ENCODE data around the gene ARID5B. TPM values are rescaled to one million over a fixed set of nuclear protein-coding genes. Genes with fewer than 3 reads are reported as not detected.

The ARID5B gene
- total RNA-seq, 1 experiment from 2014 or later, result 1.3 TPM

- DNase-seq, result no peak
- peaks cover 15% of the 10 kb centered on the region for H3K4me1 ChIP-seq (ENCODE audit: low read length)
- no peak overlapping the region for H3K27ac ChIP-seq (ENCODE audit: low read length)
- 0 out of 2 replicates have a peak, but pooled peaks cover 3% of the 10 kb centered on the region for H4K20me1 ChIP-seq (ENCODE audit: insufficient read depth, low read depth, low read length)
- no peak overlapping the region for H3K4me3 ChIP-seq (ENCODE audit: low read length)
- no peaks in the 10 kb centered on the region for H3K9me2 ChIP-seq (replicated peaks; ENCODE audit: insufficient read depth, low read length)
- no peaks in the 10 kb centered on the region for H3K27me3 ChIP-seq (ENCODE audit: low read length)
- no peak overlapping the region for H3K4me2 ChIP-seq (ENCODE audit: low read depth, low read length, poor library complexity, severe bottlenecking)
- no peaks in the 10 kb centered on the region for H3K79me2 ChIP-seq (ENCODE audit: low read length)
- no peaks in the 10 kb centered on the region for H3K36me3 ChIP-seq (ENCODE audit: insufficient read depth, low read length)
- H3K9ac ChIP-seq (ENCODE audit: low read length), result no peak overlapping the region
- H2AFZ ChIP-seq (ENCODE audit: low read length), result no peak overlapping the region
- no peaks in the 10 kb centered on the region for H3K9me3 ChIP-seq (ENCODE audit: low read length)
Measured at GRCh38 chr10:61985715-61986114, 84.2 kb downstream of the ARID5B start.

- DNase-seq, result no peak
- no peaks in the 10 kb centered on the region for H3K9me3 ChIP-seq (ENCODE audit: low read length)
- no peaks in the 10 kb centered on the region for H3K9me2 ChIP-seq (replicated peaks; ENCODE audit: insufficient read depth, low read length)
- H3K9ac ChIP-seq (ENCODE audit: low read length), result no peak overlapping the region
- peaks cover 15% of the 10 kb centered on the region for H3K4me1 ChIP-seq (ENCODE audit: low read length)
- H3K79me2 ChIP-seq (ENCODE audit: low read length), result no peaks in the 10 kb centered on the region
- H2AFZ ChIP-seq (ENCODE audit: low read length), result no peak overlapping the region
- H3K36me3 ChIP-seq (ENCODE audit: insufficient read depth, low read length), result no peaks in the 10 kb centered on the region
- no peak overlapping the region for H3K4me2 ChIP-seq (ENCODE audit: low read depth, low read length, poor library complexity, severe bottlenecking)
- no peaks in the 10 kb centered on the region for H3K27me3 ChIP-seq (ENCODE audit: low read length)
- H3K4me3 ChIP-seq (ENCODE audit: low read length), result no peak overlapping the region
- H3K27ac ChIP-seq (ENCODE audit: low read length), result no peak overlapping the region
- H4K20me1 ChIP-seq (ENCODE audit: insufficient read depth, low read depth, low read length), result 0 out of 2 replicates have a peak, but pooled peaks cover 3% of the 10 kb centered on the region
Measured at GRCh38 chr10:61986382-61986781, 84.9 kb downstream of the ARID5B start.

GRCh38 chr10:61986788-61987492 is 85.4 kb downstream of the ARID5B start:
- H3K4me1 ChIP-seq (ENCODE audit: low read length), result peaks cover 15% of the 10 kb centered on the region
- no peaks in the 10 kb centered on the region for H3K27me3 ChIP-seq (ENCODE audit: low read length)
- H4K20me1 ChIP-seq (ENCODE audit: insufficient read depth, low read depth, low read length), result 0 out of 2 replicates have a peak, but pooled peaks cover 3% of the 10 kb centered on the region
- H2AFZ ChIP-seq (ENCODE audit: low read length), result no peak overlapping the region
- H3K9ac ChIP-seq (ENCODE audit: low read length), result no peak overlapping the region
- no peak overlapping the region for H3K27ac ChIP-seq (ENCODE audit: low read length)
- no peaks in the 10 kb centered on the region for H3K9me2 ChIP-seq (replicated peaks; ENCODE audit: insufficient read depth, low read length)
- H3K36me3 ChIP-seq (ENCODE audit: insufficient read depth, low read length), result no peaks in the 10 kb centered on the region
- peak overlapping the region; percentile 47 for H3K4me2 ChIP-seq (ENCODE audit: low read depth, low read length, poor library complexity, severe bottlenecking)
- H3K4me3 ChIP-seq (ENCODE audit: low read length), result no peak overlapping the region
- no peak for DNase-seq
- H3K9me3 ChIP-seq (ENCODE audit: low read length), result no peaks in the 10 kb centered on the region
- H3K79me2 ChIP-seq (ENCODE audit: low read length), result no peaks in the 10 kb centered on the region

- no peaks in the 10 kb centered on the region for H3K79me2 ChIP-seq (ENCODE audit: low read length)
- no peaks in the 10 kb centered on the region for H3K9me3 ChIP-seq (ENCODE audit: low read length)
- H3K36me3 ChIP-seq (ENCODE audit: insufficient read depth, low read length), result no peaks in the 10 kb centered on the region
- H3K4me3 ChIP-seq (ENCODE audit: low read length), result no peak overlapping the region
- no peak overlapping the region for H3K9ac ChIP-seq (ENCODE audit: low read length)
- no peaks in the 10 kb centered on the region for H3K27me3 ChIP-seq (ENCODE audit: low read length)
- peak overlapping the region; percentile 47 for H3K4me2 ChIP-seq (ENCODE audit: low read depth, low read length, poor library complexity, severe bottlenecking)
- no peak overlapping the region for H2AFZ ChIP-seq (ENCODE audit: low read length)
- H3K9me2 ChIP-seq (replicated peaks; ENCODE audit: insufficient read depth, low read length), result no peaks in the 10 kb centered on the region
- H3K27ac ChIP-seq (ENCODE audit: low read length), result no peak overlapping the region
- DNase-seq, result no peak
- peaks cover 15% of the 10 kb centered on the region for H3K4me1 ChIP-seq (ENCODE audit: low read length)
- H4K20me1 ChIP-seq (ENCODE audit: insufficient read depth, low read depth, low read length), result 0 out of 2 replicates have a peak, but pooled peaks cover 3% of the 10 kb centered on the region
Measured at GRCh38 chr10:61987537-61987936, 86.0 kb downstream of the ARID5B start.

GRCh38 chr10:61987951-61988379 is 86.5 kb downstream of the ARID5B start:
- H3K4me1 ChIP-seq (ENCODE audit: low read length), result peaks cover 15% of the 10 kb centered on the region
- no peak overlapping the region for H3K27ac ChIP-seq (ENCODE audit: low read length)
- H3K79me2 ChIP-seq (ENCODE audit: low read length), result no peaks in the 10 kb centered on the region
- H4K20me1 ChIP-seq (ENCODE audit: insufficient read depth, low read depth, low read length), result 0 out of 2 replicates have a peak, but pooled peaks cover 3% of the 10 kb centered on the region
- no peak for DNase-seq
- H2AFZ ChIP-seq (ENCODE audit: low read length), result 0 out of 2 replicates have a peak overlapping the region, but pooled peaks have one; percentile 15
- H3K9me3 ChIP-seq (ENCODE audit: low read length), result no peaks in the 10 kb centered on the region
- no peaks in the 10 kb centered on the region for H3K9me2 ChIP-seq (replicated peaks; ENCODE audit: insufficient read depth, low read length)
- 0 out of 2 replicates have a peak overlapping the region, but pooled peaks have one; percentile 10 for H3K9ac ChIP-seq (ENCODE audit: low read length)
- H3K4me3 ChIP-seq (ENCODE audit: low read length), result no peak overlapping the region
- H3K27me3 ChIP-seq (ENCODE audit: low read length), result no peaks in the 10 kb centered on the region
- H3K4me2 ChIP-seq (ENCODE audit: low read depth, low read length, poor library complexity, severe bottlenecking), result peak overlapping the region; percentile 47
- no peaks in the 10 kb centered on the region for H3K36me3 ChIP-seq (ENCODE audit: insufficient read depth, low read length)

GRCh38 chr10:61989995-61990760 is 88.7 kb downstream of the ARID5B start:
- no peaks in the 10 kb centered on the region for H3K79me2 ChIP-seq (ENCODE audit: low read length)
- peaks cover 15% of the 10 kb centered on the region for H3K4me1 ChIP-seq (ENCODE audit: low read length)
- H4K20me1 ChIP-seq (ENCODE audit: insufficient read depth, low read depth, low read length), result 0 out of 2 replicates have a peak, but pooled peaks cover 1% of the 10 kb centered on the region
- H3K9me2 ChIP-seq (replicated peaks; ENCODE audit: insufficient read depth, low read length), result no peaks in the 10 kb centered on the region
- H3K27me3 ChIP-seq (ENCODE audit: low read length), result no peaks in the 10 kb centered on the region
- H3K4me3 ChIP-seq (ENCODE audit: low read length), result no peak overlapping the region
- no peaks in the 10 kb centered on the region for H3K9me3 ChIP-seq (ENCODE audit: low read length)
- no peak overlapping the region for H3K4me2 ChIP-seq (ENCODE audit: low read depth, low read length, poor library complexity, severe bottlenecking)
- no peak overlapping the region for H2AFZ ChIP-seq (ENCODE audit: low read length)
- H3K9ac ChIP-seq (ENCODE audit: low read length), result no peak overlapping the region
- no peak overlapping the region for H3K27ac ChIP-seq (ENCODE audit: low read length)
- no peak for DNase-seq
- H3K36me3 ChIP-seq (ENCODE audit: insufficient read depth, low read length), result no peaks in the 10 kb centered on the region

GRCh38 chr10:61990761-61991135 is 89.2 kb downstream of the ARID5B start:
- Histone ChIP-seq H3K4me1 (ENCODE audit: low read length) (peaks cover 15% of the 10 kb centered on the region), H3K9ac (ENCODE audit: low read length) (no peak overlapping the region), H3K9me2 (replicated peaks; ENCODE audit: insufficient read depth, low read length) (no peaks in the 10 kb centered on the region), H3K27ac (ENCODE audit: low read length) (no peak overlapping the region), H4K20me1 (ENCODE audit: insufficient read depth, low read depth, low read length) (no peaks in the 10 kb centered on the region), H3K4me2 (ENCODE audit: low read depth, low read length, poor library complexity, severe bottlenecking) (no peak overlapping the region), H3K4me3 (ENCODE audit: low read length) (no peak overlapping the region), H2AFZ (ENCODE audit: low read length) (no peak overlapping the region), H3K9me3 (ENCODE audit: low read length) (no peaks in the 10 kb centered on the region), H3K36me3 (ENCODE audit: insufficient read depth, low read length) (no peaks in the 10 kb centered on the region), H3K27me3 (ENCODE audit: low read length) (no peaks in the 10 kb centered on the region), H3K79me2 (ENCODE audit: low read length) (no peaks in the 10 kb centered on the region)
- DNase-seq, result no peak

GRCh38 chr10:61991166-61991565 is 89.7 kb downstream of the ARID5B start:
- H3K4me1 ChIP-seq (ENCODE audit: low read length), result peaks cover 15% of the 10 kb centered on the region
- H3K9ac ChIP-seq (ENCODE audit: low read length), result no peak overlapping the region
- no peak for DNase-seq
- H3K4me2 ChIP-seq (ENCODE audit: low read depth, low read length, poor library complexity, severe bottlenecking), result no peak overlapping the region
- H3K9me3 ChIP-seq (ENCODE audit: low read length), result no peaks in the 10 kb centered on the region
- H3K4me3 ChIP-seq (ENCODE audit: low read length), result no peak overlapping the region
- H4K20me1 ChIP-seq (ENCODE audit: insufficient read depth, low read depth, low read length), result no peaks in the 10 kb centered on the region
- no peaks in the 10 kb centered on the region for H3K27me3 ChIP-seq (ENCODE audit: low read length)
- H2AFZ ChIP-seq (ENCODE audit: low read length), result no peak overlapping the region
- no peak overlapping the region for H3K27ac ChIP-seq (ENCODE audit: low read length)
- no peaks in the 10 kb centered on the region for H3K79me2 ChIP-seq (ENCODE audit: low read length)
- H3K9me2 ChIP-seq (replicated peaks; ENCODE audit: insufficient read depth, low read length), result no peaks in the 10 kb centered on the region
- no peaks in the 10 kb centered on the region for H3K36me3 ChIP-seq (ENCODE audit: insufficient read depth, low read length)

Measured in Karpas-422 (cell line).